ENCODE measurements around the gene ZNF44.
"Not testable (repeated sequence)": the region's sequence is repeated elsewhere in the genome, so short reads cannot be mapped to it uniquely, and the experiment has no call there.

The ZNF44 gene

GRCh38 chr19:12294249-12295158 is at the start of gene ZNF44:
ZNF44 (minus strand) TSS chr19:12294883; CDS start chr19:12294694, 189 bp downstream.
- FAIRE-seq, result peak; percentile 86

DNA sequence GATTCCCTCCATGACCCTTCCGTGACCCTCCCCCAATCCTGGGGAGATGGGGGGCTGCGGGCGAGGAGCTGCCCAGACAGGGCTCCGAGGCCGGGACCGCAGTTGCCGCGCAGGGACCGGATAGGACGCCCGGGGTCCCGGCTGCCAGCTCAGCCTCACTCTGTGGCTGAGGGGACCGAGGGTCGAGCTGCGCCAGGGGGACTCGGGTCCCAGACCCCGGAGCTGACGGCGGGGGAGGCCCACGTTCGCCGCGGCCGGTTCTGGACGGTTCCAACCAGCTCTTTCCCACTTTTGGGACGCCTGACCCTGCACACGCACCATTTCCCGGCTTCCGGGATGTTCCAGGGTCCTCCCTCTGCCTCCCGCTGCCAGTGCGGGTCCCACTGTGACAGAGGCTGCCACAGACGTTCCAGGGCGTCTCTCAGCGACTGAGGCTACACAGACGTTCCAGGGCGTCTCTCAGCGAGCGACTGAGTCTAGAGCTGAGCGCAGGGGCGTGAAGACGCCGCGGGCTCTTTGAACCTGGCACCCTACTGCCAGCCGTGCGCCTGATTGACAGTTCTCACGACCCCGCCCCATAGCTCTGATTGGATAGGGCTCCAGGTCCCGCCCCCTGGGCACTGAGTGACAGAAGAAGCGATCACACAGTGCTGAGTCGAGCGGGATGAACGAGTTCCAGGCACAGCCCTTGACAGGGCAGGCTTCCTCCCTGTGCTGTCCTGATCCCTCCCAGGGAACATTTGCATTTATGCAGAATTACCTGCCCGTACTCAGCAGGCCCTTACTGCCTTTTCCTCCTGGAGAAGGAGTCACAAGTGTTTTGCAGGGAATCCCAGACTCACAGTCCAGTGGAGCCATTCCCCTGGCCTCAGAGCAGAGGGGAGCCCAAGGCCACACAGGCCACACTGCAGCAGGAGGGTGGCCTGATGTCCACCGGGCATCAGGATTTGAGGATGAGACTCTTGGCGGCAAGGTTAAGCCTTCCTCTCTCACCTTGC is 38.8 kb upstream of the ZNF44 start, which contains the start of gene ZNF563:
Gene ZNF563 (minus strand): TSS at position 472 of the 998 bp plus-strand sequence. CDS start 151 bp downstream, at position 321.
- FAIRE-seq, result peak; percentile 78

- FAIRE-seq, result no peak
These were observed 36.7 kb upstream of the ZNF44 start for GRCh38 chr19:12331211-12331941.

DNA sequence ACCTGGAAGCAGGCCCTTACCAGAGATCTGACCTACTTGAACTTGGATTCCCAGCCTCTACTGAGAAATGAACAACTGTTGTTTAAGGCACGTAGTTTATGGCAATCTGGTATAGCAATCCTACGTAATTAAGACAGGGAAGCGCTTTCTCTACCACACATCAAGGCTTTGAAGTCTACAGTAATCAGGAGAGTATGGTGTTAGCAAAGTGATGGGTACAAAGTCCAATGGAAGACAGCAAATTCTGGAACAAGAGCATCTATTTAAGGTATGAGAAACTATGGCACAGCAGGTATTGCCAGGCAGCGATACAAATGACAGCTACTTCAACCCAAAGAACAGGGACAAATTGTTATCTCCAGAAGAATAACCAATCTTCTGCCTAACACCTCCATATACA is 35.7 kb upstream of the ZNF44 start:
- FAIRE-seq, result no peak

GRCh38 chr19:12325690-12326089 is 31.0 kb upstream of the ZNF44 start:
- no peak for FAIRE-seq

GRCh38 chr19:12318782-12319413 is 24.2 kb upstream of the ZNF44 start:
- FAIRE-seq, result no peak

- no peak for FAIRE-seq
These were observed 19.9 kb upstream of the ZNF44 start for GRCh38 chr19:12314553-12314952.

DNA sequence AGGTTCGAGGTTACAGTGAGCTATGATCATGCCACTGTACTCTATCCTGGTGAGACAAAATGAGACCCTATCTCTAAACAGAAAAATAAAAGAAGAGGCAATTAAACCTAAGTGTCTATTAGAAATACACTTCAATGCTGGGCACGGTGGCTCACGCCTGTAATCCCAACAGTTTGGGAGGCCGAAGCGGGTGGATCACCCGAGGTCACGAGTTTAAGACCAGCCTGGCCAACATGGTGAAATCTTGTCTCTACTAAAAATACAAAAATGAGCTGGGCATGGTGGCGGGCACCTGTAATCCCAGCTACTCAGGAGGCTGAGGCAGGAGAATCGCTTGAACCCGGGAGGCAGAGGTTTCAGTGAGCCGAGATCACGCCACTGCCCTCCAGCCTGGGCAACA is 14.2 kb upstream of the ZNF44 start:
- not testable (repeated sequence) for FAIRE-seq

DNA sequence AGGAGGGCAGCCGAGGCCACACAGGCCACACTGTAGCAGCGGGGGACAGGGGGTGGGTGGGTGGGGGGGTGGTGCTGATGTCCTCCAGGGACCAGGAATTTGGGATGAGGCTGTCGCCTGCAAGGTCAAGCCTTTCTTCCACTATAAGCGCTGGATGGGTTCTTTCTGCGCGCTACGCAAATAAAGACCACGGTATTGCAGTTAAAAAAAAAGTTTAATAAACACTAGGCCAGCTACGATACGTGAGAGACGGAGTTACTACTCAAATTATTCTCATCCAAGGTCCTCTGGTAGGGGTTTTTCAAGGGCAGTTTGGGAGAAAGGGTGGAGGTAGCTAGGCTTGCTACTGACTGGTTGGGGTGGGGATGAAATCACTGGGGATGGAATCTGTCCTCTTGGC is 508 bp upstream of the ZNF44 start:
- FAIRE-seq, result no peak

GRCh38 chr19:12293777-12294248 is 870 bp downstream of the ZNF44 start:
- no peak for FAIRE-seq

DNA sequence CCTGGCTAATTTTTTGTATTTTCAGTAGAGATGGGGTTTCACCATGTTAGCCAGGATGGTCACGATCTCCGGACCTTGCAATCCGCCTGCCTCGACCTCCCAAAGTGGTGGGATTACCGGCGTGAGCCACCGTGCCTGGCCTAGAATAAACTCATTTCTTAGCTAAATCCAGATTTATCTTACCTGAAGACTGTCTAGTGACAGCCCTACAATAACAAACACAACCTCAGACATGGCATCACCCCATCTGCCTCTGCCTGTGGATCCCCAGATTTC is 5.0 kb downstream of the ZNF44 start:
- FAIRE-seq, result no peak

DNA sequence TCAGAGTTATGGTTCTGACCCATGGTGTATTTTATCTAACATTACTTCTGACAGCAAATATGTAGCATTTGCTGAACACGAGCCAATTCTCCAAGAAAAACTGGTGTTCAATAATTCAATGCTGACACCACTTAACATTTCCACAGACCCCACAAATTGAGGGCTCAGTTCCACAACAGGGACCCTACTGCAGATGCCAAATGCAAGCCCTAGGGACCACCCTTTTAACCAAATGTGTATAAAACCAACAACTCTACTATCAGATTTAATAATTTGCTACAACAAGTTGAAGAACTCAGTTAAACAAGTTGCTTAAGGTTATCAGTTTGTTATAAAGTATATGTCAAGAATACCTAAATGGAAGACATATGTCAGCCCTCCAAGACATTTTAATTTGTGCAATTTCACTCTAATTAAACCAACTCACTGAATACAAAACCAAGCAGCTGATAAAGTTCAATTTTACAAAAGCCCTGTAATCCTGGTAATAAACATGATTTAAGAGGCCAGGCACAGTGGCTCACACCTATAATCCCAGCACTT is 6.7 kb downstream of the ZNF44 start:
- FAIRE-seq, result no peak

GRCh38 chr19:12284631-12285030 is 10.1 kb downstream of the ZNF44 start:
- FAIRE-seq, result no peak

GRCh38 chr19:12284226-12284625 is 10.5 kb downstream of the ZNF44 start:
- no peak for FAIRE-seq

- FAIRE-seq, result no peak
These were observed 16.0 kb downstream of the ZNF44 start for GRCh38 chr19:12278713-12279112.

GRCh38 chr19:12272980-12273901 is 21.4 kb downstream of the ZNF44 start:
- FAIRE-seq, result no peak

GRCh38 chr19:12272386-12272785 is 22.3 kb downstream of the ZNF44 start:
- no peak for FAIRE-seq

DNA sequence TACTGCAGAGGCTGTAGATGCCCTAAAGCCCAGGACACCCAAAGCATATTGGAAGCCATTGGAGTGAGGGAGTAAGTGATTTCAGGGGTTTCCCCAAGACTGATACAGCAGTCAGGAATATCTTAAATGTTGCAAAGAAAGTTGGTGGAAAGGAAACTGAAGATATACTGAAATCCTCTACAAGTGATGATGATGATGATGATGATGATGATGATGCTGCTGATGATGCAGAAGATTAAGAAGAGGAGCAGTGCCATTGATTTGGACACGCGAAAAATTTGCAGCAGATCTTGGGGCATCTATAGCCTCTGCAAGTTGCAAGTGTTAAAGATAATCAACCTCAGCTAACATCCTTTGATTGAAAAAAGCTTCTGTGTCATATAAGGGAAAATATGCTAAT is 23.8 kb downstream of the ZNF44 start:
- FAIRE-seq, result no peak

DNA sequence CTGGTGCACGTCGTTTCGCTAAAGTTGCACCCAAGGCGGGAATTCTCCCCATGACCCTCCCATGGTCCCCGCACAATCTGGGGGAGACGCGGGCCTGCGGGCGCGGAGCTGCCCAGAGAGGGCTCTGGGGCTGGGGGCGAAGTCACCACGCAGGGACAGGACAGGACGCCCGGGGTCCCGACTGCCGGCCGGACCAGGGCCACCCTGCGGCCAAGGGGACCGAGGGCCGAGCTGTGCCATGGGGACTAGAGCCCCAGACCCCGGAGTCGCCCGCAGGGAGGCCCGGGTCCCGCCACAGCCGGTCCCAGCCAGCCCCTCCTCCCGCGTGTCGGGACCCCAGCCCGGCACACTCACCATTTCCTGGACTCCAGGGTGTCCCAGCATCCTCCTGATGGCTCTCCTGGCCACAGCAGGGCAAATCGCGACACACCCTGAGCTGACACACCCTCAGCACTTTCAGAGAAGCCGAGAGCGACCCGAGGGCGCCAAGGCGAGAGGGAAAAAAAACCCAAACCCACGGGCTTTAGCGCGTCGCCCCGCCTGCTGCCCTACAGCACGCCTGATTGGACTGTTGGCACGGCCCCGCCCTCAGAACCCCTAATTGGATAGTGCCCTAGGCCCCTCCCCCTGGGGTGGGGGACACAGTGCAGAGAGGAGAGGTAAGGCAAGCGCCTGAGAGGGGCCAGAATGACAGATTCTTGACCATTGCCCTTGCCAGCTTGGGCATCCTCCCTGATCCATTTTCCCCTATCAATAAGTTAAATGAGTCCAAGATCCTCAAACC is 28.6 kb downstream of the ZNF44 start:
- no peak for FAIRE-seq

DNA sequence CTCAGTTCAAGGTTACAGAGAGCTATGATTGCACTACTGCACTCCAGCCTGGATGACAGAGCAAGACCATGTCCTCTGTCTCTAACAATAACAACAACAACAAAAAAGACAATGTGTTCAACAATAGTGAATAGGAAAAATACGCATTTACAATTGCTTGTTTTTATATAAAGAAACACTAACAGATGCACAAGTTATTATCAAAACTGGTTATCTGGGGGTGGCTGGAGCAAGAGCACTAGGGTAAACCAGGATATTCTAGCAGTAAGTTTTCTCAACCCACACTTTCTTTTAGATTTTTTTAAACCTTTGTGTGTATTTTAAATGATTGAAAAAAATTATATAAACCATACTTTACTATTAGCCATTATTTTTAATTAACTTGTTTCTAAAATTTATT is 33.1 kb downstream of the ZNF44 start:
- no peak for FAIRE-seq
